AML-193 (cell line): ENCODE results near the gene FNDC7.
A peak's percentile ranks its signal among the peaks of the same experiment; 100 is the strongest.
"Not testable (repeated sequence)": the region's sequence is repeated elsewhere in the genome, so short reads cannot be mapped to it uniquely, and the experiment has no call there.

Source experiments
- DNase-seq, 2 experiments: peaks; one replicate each; lab custom pipeline; 2025; lab: John Stamatoyannopoulos, UW

FNDC7 gene, protein sequence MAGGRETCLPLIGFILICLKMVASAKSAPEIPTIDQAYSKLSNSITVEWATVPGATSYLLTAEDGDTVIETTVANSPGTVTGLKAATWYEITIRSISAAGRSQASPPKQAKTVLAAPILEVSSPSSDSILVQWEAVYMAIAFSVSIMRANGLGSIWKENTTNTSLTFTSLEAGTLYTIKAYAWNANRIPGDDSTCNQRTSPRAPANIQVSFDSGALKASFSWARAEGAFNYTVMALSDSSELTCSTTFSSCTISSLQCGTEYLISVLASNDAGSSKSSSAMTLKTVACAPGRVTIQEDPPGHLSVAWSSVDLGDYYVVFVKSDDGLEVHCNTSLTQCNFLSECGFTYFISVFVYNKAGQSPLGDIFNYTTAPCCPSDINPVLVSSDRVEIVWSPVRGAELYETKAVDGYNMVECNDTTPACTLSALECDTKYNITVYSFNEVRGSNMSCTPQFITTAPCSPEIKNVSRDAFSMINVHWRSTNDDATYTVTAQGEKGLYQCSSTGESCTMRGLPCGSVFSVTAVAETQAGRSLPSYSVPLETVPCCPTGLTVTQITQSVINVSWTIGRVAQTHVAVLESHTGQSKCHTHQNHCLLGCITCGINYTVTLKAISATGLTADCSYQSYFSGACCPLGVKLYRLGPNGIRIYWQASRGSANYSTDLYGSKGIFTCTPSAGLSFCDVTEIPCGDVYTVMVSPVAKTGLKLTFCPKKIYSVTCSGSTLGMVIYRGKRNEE

GRCh38 chr1:108712606-108713150 lies at the start of gene FNDC7:
Gene FNDC7, plus strand, starts transcription at chr1:108712908. Its CDS starts 26 bp downstream, at chr1:108712934.
- DNase-seq: no peak

- no peak for DNase-seq
Observed at GRCh38 chr1:108663074-108663473, 49.6 kb upstream of the FNDC7 start.

DNA sequence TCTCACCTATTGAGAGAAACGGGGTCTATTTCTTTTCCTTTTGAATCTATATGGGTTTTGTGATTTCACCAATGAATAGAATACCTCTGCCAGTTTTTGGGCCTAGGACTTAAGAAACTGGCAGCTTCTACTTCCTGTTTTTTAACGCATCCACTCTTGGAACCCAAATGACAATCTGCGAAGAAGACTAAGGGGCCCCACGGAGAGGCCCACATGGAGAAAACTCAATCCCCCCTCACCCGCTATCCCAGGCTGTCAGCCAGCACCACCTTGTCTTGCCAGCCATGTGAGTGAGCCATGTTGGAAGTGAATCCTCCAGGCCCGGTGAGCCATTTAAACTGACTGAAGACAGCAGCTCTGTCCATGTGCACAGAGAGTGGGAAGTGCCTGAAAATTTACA lies 48.2 kb upstream of the FNDC7 start:
- DNase-seq: no peak

GRCh38 chr1:108665067-108665466 lies 47.6 kb upstream of the FNDC7 start:
- DNase-seq: no peak

DNA sequence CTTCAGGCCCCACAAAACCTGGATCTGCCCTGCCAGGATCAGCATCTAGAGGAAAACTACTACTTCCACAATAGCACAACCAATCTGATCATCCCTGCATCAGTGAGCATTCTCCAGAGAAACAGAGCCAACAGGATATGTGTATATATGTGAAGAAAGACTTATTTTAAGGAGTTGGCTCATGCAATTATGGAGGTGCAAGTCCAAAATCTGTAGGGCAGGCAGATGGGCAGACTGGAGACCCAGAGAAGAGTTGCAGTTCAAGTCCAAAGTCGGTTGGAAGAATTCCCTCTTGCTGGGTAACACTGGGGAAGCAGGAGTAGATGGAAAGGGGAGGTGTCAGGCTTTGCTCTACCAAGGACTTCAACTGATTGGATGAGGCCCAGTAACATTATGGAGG lies 46.9 kb upstream of the FNDC7 start:
- DNase-seq: no peak

DNA sequence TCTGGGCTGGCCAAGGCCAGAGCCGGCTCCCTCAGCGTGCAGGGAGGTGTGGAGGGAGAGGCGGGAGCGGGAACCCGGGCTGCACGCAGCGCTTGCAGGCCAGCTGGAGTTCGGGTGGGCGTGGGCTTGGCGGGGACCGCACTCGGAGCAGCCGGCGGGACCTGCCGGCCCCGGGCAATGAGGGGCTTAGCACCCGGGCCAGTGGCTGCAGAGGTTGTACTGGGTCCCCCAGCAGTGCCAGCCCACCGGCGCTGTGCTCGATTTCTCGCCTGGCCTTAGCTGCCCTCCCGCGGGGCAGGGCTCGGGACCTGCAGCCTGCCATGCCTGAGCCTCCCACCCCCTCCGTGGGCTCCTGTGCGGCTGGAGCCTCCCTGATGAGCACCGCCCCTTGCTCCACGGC lies 45.3 kb upstream of the FNDC7 start:
- not testable (repeated sequence) for DNase-seq

GRCh38 chr1:108668777-108669176 lies 43.9 kb upstream of the FNDC7 start:
- no peak for DNase-seq

GRCh38 chr1:108669679-108670078 lies 43.0 kb upstream of the FNDC7 start:
- DNase-seq: no peak

DNA sequence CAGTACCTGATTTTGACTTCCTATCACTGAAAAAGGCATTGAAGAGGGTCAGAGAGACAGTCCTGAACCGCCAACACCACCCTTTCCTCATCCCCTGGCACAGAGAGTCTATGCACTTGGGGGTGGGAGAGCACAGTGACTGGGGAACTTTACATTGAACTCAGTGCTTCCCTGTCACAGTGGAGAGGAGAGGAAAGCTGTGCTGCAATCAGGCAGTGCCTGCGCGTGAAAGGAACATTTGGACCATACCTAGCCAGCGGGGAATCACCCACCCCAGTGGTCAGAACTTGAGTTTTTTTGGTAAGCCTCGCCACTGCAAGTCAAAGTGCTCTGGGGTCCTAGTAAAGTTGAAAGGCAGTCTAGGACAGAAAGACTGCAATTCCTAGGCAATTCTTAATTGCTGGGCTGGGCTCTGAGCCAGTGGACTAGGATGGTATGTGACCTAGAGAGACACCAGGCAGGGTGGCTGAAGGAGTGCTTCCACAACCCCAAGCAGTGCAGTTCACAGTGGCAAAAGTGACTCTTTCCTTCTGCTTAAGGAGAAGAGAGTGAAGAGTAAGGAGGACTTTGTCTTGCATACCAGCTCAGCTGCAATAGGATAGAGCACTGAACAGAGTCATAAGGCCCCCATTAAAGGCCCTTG lies 42.5 kb upstream of the FNDC7 start:
- no peak for DNase-seq

- peak in 1 of 2 experiments; percentile 15 for DNase-seq
Observed at GRCh38 chr1:108671143-108671542, 41.6 kb upstream of the FNDC7 start.

GRCh38 chr1:108678706-108679105 lies 34.0 kb upstream of the FNDC7 start:
- DNase-seq: no peak

- no peak for DNase-seq
Observed at GRCh38 chr1:108679586-108680213, 33.0 kb upstream of the FNDC7 start.

DNA sequence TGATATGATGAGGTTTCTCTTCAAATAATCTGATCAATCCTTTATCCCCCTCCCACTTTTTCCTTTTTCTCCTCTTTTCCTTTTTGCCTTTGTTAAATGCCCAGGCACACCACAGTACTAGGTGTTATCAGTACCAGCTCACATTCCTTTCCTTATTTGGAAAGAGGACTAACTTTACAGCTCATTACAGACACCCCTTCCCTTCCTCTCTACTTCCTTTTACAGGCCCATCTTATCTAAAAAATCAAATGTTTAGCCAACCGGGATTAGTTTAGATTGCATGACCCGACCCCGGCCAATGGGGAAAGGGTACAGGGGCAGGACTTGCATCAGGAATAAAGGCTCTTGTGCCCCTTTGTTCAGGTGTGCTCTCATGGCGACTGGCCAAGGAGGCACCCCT lies 31.0 kb upstream of the FNDC7 start:
- not testable (repeated sequence) for DNase-seq

DNA sequence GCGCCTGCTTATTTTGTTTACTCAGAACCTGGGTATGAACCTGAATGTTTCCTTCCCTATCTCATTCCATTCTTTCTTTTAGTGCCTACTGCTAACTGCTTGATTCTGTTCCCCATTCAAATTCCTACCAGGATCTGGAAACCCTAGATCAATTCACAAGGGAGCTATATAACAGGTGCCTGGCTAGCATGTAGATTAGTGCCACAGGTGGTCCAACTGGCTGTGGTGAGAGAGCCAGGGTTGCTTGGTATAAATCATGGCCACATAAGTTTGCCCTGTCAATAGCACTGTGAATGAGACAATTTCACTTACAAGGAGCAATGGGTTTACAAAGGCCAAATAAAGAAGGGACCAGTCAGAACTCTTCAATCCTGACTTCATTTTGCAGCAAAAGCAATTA lies 27.2 kb upstream of the FNDC7 start:
- no peak for DNase-seq

DNA sequence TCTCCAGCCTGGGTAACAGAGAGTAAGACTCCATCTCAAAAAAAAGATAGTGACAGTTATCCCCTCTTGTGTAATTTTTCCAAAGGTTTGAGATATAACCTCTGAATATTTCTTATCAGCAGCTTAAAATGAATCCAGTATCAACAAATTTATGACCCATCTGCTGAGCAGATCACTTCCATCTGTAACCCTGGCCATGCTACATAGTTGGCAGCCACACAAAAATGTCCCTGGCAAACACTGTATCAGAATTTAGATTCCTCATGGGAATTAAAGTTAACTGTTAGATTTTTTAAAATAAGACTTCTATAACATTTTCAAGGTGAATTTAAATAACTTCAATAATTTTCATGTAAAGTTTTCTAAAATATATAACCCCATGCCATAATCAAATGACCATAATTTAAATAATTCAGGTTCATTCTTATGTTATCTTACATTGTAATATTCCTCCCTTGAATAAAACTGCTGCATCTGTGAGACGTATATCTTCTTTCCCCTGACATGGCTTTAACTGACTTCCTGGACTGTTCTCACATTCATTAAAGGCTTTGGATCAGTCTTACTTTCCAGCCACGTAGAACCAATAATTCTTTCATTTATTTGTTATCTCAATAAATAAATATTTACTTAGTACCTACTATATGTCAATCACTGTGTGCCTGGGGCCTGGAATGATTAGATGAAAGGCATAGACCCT lies 25.9 kb upstream of the FNDC7 start:
- DNase-seq: no peak

DNA sequence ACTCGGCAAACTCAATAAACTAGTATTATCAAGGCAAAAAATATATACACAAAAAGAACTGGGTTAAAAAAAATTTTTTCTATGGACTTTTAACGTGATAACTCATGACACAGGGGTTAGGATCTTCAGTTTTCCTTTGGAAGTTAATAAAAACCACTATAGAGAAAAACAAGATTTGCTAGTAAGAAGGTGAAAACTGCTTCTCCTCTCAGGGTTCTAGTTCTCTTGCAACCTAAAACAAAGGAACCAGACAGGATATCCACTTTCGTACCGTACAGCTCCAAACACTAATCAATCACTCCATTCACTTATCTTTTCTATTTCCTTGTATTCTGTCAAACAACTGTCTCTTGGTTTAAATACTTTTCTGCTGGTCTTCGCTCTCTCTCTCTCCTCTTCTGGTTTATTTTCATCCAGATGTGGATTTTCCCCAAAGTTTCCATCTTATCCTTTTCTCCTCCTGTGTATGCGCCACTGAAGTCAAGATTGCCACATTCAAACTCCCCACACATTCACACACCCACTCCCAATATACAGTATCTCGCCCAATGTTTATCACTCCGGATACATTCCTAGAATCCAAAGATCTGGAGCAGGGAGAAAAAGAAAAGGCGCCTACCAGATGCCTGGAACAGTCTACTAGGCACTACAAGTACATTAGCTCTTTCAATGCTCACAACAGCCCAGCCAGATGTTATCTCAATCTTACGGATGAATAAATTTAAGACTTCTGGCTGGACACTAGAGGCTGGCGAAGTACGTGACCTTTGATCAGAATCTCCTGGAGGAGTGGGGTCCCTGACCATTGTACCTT lies 21.4 kb upstream of the FNDC7 start:
- no peak for DNase-seq

DNA sequence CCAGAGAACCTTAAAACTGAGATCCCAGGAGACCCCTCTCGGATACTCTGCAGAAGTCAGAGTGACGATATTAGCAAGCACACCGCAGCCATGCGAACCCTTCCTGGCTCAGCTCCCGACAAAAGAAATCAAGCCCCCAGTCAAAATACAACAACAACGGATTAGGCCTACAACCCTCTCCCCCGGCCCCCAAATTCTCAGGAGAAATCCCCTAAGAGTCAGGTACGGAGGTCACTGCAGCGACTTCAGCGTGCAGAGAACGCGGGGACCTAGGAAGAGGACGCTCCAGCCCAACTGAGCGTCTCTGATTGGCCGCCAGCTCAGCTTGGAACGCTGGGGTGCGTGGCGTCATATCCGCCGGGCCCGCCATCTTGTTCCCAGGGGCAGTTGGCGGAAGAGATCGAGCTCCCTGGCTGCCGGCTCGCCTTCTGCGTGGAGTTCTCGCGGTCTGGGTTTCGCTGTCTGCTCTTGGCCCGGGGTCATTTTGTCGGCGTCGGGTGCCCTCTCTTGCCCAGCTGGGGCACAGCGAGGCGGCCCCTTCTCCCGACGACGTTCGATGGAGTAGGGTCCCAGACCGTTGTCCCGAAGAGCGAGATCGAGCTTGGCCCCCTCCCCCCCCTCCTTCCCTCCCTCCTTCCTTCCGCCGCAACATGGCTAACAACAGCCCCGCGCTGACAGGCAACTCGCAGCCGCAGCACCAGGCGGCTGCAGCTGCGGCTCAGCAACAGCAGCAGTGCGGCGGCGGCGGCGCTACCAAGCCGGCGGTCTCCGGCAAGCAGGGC lies 20.6 kb upstream of the FNDC7 start, which contains the start of gene PRPF38B:
Gene PRPF38B, plus strand, starts transcription at position 369 of the 782 bp plus-strand sequence. Its CDS starts 282 bp downstream, at position 651.
- DNase-seq: peak; percentile 86 to 88

DNA sequence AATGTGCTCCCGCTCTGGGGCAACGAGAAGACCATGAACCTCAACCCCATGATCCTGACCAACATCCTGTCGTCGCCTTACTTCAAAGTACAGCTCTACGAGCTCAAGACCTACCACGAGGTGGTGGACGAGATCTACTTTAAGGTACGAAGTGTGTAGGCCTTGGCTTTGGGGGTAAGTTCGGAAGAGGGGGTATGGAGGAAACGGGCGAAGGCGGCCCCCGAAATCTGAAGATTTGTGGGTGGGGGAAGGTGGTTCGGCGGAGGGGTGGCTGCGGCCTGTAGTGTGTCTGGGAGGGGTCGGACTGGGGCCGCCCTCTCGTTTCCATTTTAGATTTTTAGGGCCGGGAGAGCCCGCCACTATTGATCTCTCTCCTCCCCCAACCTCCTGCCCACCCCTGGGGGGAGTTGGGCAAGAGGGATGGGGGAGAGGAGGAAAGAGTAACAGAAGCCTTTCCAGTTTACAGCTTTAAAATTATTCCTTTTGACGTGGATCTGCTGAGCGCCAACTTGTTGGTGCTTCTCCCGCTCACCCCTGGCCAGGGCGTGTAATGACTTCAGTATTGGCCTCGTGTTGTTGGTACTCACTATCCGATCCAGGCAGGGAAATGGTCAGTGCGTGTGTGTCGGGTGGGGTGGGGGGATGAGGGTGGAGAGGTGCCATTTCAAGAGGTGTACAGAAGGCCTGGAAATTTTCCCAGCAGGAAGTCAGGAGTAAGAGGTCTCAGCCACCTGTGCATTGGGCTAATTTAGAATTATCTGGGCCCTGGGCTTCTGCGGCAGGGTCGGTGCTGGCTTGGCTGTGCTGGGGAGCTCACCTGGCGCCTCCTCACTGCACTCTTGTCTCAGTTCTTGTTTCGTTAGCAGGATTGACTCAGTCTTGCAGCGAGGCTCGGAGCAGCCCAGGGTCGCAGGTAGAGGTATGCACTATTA lies 19.7 kb upstream of the FNDC7 start:
- DNase-seq: peak; percentile 69 to 70
